ENCODE results near the gene ASB10.

- TF ChIP-seq CTCF (IDR thresholded peaks at IDR 0.05; ENCODE audit: borderline replicate concordance, extremely low read depth, low read length, poor library complexity, severe bottlenecking) = no peak
- TF ChIP-seq EZH2 (IDR thresholded peaks at IDR 0.05; ENCODE audit: borderline replicate concordance, low read depth, low read length, severe bottlenecking) = no peak
Measured at GRCh38 chr7:151177310-151177709, 9.7 kb downstream of the ASB10 start.

Measured in DND-41 (cell line).